ENCODE data around the gene MTMR1.
A peak's percentile ranks its signal among the peaks of the same experiment; 100 is the strongest.

Gene MTMR1

GRCh38 chrX:150692831-150693724 is at the start of gene MTMR1:
Gene MTMR1 (plus strand): TSS chrX:150693396. CDS start chrX:150693531, 135 bp downstream.
- DNase-seq, result no peak

DNA sequence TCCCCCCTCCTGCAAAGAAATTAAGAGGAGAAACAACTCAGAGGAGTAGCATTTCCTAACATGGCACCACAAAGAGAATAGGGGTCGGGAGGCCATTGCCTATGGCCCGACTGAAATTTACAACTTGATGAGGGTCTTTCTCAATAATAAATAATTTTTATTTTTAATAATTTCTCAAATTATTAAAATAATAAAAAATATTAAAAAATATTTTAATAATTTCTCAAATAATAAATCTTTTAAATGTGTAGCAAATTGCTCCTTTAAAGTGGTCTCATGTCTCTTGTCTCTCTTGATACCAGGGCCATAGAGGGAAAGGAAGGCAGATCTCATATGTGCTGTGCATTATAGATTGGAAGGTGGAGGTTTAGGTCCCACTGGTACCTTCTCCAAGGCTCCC is 49.2 kb upstream of the MTMR1 start:
- DNase-seq, result no peak

GRCh38 chrX:150644422-150644821 is 48.8 kb upstream of the MTMR1 start:
- DNase-seq, result no peak

GRCh38 chrX:150647331-150647730 is 45.9 kb upstream of the MTMR1 start:
- DNase-seq, result no peak

DNA sequence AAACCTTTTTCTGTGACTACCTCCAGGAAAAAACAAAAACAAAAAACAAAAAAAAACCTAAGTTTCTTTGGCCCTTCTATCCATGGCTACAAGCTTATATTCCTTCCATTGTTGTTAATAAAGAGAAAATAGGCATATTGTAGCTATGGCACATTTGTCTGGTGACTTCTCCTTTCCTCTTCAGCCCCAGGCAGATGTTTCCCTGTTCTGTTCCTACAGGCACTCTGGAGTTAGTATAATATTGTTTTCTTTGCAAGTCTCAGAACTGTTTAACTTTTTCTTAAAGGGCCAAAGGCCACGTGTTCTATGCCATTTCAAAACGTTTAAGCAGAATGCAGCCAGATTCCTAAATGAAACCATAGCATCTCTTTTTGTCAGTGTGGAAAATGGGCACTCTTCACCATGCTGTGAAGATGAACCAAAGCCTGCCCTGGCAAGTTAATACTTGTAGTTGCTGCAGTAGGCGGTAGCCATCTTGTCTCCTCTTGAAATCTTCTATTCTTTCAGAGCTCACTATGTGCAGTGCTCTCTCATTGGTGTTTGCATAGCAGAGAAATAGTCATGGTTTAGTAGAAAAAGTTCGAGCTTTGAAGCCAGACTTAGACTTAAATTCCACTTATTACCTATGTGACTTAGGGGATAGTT is 44.8 kb upstream of the MTMR1 start:
- no peak for DNase-seq

DNA sequence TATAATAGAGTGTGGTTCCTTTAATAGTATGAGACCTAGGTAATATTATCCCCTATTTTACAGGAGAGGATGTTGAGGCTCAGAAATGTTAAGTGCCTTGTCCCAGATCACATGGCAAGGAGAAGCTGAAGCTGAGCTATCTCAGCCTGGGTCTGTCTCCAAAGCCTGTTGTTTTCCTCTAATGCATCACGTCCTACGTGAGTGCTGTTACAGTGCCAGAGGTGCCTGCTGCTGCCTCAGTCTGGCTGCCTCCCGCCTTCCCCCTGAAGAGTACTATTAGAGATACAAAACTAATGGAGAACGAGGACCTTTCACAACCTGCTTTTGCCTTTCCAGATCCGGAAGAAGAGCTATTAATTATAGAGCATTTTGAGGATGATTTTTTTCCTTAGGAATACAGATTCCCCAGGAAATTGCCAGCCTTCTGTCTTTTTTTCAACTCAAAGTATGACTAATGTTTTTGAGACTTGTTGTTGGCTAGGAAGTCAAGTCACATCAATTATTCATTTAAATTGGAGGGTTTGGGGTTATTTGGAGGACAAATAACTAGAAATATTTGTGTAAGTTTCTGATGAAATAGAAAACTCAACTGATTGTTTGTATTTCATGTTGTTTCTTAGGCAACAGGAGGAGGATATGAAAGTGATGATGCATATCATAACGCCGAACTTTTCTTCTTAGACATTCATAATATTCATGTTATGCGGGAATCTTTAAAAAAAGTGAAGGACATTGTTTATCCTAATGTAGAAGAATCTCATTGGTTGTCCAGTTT is 43.9 kb upstream of the MTMR1 start:
- DNase-seq, result peak; percentile 7

DNA sequence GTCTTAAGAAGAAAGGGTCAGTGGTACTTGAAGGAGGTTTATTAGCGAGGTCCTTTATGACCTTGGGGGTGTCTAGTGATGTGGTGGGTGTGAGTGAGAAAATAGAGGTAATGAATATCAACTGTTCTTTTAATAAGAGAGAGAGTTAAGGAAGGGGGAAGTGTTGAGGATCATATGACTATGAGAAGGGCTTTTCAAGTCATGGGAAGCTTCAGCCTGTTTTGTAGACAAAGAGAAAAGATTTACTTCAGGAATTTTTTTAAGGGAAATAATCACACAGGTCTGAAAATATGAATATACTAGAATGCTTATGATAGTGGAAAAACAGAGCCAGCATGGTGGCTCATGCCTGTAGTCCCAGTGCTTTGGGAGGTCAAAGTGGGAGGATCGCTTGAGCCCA is 41.3 kb upstream of the MTMR1 start:
- DNase-seq, result no peak

- DNase-seq, result no peak
Observed at GRCh38 chrX:150655788-150656187, 37.4 kb upstream of the MTMR1 start.

DNA sequence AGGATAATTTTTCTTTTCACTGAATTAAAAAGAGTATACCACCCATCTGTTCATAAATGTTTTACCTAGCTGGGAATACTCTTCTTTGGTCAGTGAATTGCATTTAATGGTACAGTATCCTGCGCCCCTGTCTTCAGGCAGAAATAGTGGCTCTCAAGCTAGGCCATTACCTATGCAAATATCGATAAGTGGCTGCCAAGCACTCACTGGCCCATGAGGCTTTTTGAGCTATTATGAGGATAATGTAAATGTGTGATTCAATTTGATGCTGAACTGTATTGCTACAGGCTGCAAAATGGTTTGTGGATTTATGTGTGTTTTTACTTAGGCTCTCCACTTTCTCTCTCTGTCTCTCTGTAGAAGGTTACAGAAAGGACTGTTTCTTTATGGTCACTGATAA is 30.1 kb upstream of the MTMR1 start:
- DNase-seq, result no peak

DNA sequence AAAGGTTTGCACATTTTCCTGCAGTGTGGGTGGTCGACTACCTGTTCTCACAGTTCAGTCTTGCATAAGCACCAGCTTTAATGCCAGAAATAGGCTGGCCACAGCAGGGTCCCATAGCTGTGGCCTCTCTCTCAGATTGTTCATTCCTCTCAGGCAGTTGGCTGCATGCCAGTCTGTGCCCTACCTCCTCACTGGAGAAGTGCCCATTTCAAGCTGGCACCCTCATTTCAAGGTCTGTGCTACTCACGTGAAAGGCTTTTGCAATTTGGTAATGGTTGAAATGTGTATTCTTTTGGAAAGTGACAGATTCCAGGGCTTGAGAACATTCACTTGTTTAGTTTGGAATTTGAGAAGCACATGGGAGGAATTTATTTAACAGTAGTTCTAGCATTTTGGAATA is 28.9 kb upstream of the MTMR1 start:
- DNase-seq, result peak; percentile 2

DNA sequence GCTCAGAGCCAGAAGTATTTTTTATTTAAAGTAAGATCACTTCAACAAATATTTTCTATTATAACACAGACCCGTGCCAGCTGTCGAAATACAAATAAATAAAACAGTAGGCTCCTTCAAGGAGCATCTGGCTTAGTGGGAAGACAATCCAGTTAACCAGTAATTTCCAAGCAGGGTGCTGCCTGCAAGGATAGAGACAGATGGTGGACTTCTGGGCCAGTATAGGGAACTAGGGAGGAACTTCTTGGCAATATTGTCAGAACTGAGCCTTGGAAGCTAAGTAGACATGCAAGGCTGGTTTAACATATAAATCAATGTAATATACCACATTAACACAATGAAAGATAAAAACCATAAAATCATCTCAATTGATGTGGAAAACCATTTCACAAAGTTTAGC is 17.0 kb upstream of the MTMR1 start:
- no peak for DNase-seq

- DNase-seq, result peak; percentile 14
Observed at GRCh38 chrX:150680974-150681373, 12.2 kb upstream of the MTMR1 start.

- DNase-seq, result no peak
Observed at GRCh38 chrX:150683112-150683511, 10.1 kb upstream of the MTMR1 start.

DNA sequence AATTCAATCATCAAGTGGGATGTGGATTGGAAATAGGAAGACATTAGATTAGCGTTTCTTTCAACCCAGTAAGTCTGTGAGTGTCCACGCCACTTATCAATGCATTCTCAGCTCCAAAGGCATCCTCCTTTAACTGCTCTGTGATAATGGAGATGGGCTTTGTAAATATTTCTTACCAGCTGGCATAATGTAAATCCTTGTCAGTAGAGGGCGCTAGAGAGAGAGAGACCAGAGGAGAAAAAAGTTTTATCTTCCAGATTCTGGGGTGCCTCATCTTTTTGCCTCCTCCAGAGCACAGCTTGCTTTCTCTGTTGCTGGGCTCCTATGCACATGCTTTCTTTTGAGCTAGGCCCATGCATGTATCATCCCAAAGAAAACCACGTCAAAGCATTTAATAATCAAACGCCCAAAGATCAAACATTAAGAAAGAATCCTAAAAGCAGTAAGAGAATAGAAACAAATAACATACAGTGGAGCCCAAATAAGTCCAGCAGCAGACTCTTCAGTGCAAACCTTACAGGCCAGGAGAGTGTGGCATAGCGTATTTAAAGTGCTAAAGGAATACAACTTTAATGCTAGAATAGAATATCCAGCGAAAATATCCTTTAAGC is 9.6 kb upstream of the MTMR1 start:
- peak; percentile 51 for DNase-seq

GRCh38 chrX:150688911-150689451 is 4.2 kb upstream of the MTMR1 start:
- peak; percentile 94 for DNase-seq

DNA sequence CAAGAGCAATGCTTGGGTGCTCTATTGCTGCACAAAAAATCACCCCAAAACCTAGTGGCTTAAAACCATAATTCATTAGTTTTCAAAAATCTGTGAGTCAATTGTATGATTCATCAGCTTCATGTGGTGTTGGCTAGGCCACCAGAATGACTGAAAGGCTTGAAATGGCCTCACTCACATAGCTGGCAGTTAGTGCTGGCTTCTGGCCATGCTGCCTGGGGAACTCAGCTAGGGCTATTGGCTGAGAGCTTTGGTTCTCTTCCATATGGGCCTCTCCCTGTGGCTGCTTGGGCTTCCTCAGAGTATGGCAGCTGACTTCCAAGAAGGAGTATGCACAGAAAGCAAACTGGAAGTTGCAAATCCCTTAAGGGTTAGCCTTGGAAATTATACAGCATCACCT is 3.1 kb upstream of the MTMR1 start:
- peak; percentile 91 for DNase-seq

GRCh38 chrX:150692296-150692695 is 900 bp upstream of the MTMR1 start:
- no peak for DNase-seq

DNA sequence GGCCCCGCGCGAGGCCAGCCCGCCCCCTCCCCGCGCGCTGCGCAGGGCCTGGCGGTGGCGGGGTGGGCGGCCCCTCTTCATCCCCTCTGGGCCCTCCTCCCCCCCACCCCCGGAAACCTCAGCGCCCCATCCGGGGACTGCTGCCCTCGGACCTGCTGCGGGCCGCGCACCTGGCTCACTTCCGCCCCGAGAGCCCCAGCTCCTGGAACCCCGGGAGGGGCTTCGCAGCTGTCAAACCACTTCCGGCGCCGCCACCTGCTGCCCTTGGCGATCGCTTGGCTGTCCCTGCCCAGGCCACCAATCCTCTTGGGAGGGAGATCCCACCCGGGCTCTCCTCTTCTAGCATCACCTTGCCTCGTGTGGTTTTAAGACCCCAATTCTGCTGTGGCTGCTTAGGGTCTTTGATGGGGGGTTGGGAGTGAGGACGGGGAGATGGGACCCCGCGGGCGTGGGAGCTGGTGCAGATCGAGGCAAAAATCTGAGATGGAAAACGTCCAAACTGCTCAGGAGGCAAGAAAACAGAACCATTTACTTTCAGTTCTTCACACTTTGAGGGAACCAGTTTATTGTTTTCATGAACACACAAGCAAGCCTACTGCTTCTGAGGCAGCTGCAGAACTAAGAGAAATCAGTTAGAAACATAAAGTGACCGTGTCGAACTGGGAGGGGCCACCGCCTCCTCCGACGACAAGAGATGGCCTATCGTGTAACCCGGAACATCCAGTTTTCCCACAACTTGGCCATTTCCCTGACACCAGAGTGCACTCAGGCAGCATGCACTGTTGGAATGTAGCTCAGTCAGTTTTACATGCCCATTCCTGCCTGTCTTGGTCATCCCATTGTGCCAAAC is 754 bp downstream of the MTMR1 start:
- peak; percentile 84 for DNase-seq

GRCh38 chrX:150694738-150695410 is 1.7 kb downstream of the MTMR1 start:
- no peak for DNase-seq

GRCh38 chrX:150696331-150696730 is 3.1 kb downstream of the MTMR1 start:
- DNase-seq, result no peak

DNA sequence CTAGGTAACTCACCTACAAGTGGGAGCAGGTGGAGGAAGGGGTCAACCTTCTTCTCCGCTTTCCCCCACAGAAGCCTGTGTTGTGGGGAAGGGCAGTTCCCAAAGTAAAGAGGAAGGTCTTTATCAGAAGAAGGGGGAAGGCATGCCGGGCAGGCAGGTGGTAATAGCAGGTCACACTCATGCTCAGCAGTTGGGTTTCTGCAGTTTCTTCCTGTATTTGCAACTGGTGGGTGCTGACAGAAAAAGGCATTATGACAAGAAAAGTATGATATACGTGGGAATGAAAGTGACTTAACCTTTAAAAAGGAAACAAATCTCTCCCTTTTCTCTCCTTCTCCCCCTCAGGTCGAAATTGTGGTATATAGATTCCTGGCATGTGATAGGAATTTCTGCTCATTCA is 3.7 kb downstream of the MTMR1 start:
- DNase-seq, result no peak
